RWPE2 (cell line): ENCODE data around the gene VTI1A.
A peak's percentile ranks its signal among the peaks of the same experiment; 100 is the strongest.

Experiments used
- ATAC-seq: fragments of 200-7000 bp; cut with Tn5 transposase; 3 replicates; pipeline ENCODE4 v1.9.1; 2021; ENCODE audit warnings: low read depth
- DNase-seq: peaks from one replicate; pipeline ENCODE4 v3.0.0-alpha.2; 2020; ENCODE audit warnings: low spot score
- H3K27ac ChIP-seq: fragments of 450-650 bp; 2 replicates; pipeline ENCODE4 v1.5.1; 2017; ENCODE audit warnings: mild to moderate bottlenecking; ENCODE audit not compliant: poor library complexity, severe bottlenecking
- H3K27me3 ChIP-seq: fragments of 250-450 bp; sonication (Bioruptor Pico); 2 replicates; pipeline ENCODE4 v1.5.1; 2021; ENCODE audit warnings: mild to moderate bottlenecking, moderate library complexity; ENCODE audit not compliant: insufficient read depth, poor library complexity, severe bottlenecking
- H3K36me3 ChIP-seq: fragments of 250-450 bp; sonication (Bioruptor Pico); 2 replicates; pipeline ENCODE4 v1.5.1; 2020; ENCODE audit warnings: low read depth, mild to moderate bottlenecking, moderate library complexity
- H3K4me1 ChIP-seq: fragments of 250-450 bp; sonication (Bioruptor Pico); 2 replicates; pipeline ENCODE4 v1.5.1; 2021; ENCODE audit warnings: mild to moderate bottlenecking, moderate library complexity; ENCODE audit not compliant: insufficient read depth, poor library complexity, severe bottlenecking
- H3K4me3 ChIP-seq: fragments of 250-450 bp; sonication (Bioruptor Pico); 2 replicates; pipeline ENCODE4 v1.5.1; 2021; ENCODE audit warnings: mild to moderate bottlenecking, moderate library complexity; ENCODE audit not compliant: severe bottlenecking
- H3K9me3 ChIP-seq: fragments of 250-450 bp; sonication (Bioruptor Pico); 2 replicates; pipeline ENCODE4 v1.5.1; 2021; ENCODE audit warnings: mild to moderate bottlenecking, moderate library complexity; ENCODE audit not compliant: severe bottlenecking
- CTCF ChIP-seq: fragments of 450-650 bp; IDR thresholded peaks from one replicate; pipeline ENCODE4 v1.5.1; 2017; ENCODE audit warnings: mild to moderate bottlenecking, moderate library complexity; ENCODE audit not compliant: poor library complexity, severe bottlenecking

VTI1A gene

GRCh38 chr10:112721080-112721698 is 274.2 kb downstream of the VTI1A start:
- H3K4me3 ChIP-seq: no peak overlapping the region
- no peaks in the 10 kb centered on the region for H3K27me3 ChIP-seq
- no peaks in the 10 kb centered on the region for H3K9me3 ChIP-seq
- DNase-seq (no peak), ATAC-seq (peak; percentile 61; the same call in 1 of the 3 replicates)
- peak; percentile 85 for TF ChIP-seq CTCF
- H3K27ac ChIP-seq: no peak overlapping the region
- no peaks in the 10 kb centered on the region for H3K36me3 ChIP-seq
- peaks cover under 1% of the 10 kb centered on the region for H3K4me1 ChIP-seq

- no peak for ATAC-seq
- H3K9me3 ChIP-seq: no peaks in the 10 kb centered on the region
- H3K4me3 ChIP-seq: no peak overlapping the region
- no peaks in the 10 kb centered on the region for H3K36me3 ChIP-seq
- no peak overlapping the region for H3K27ac ChIP-seq
- H3K4me1 ChIP-seq: no peaks in the 10 kb centered on the region
- DNase-seq: no peak
- TF ChIP-seq CTCF: no peak
- no peaks in the 10 kb centered on the region for H3K27me3 ChIP-seq
Measured at GRCh38 chr10:112722758-112723157, 275.7 kb downstream of the VTI1A start.

- no peaks in the 10 kb centered on the region for H3K9me3 ChIP-seq
- H3K27ac ChIP-seq: no peak overlapping the region
- TF ChIP-seq CTCF: no peak
- H3K36me3 ChIP-seq: no peaks in the 10 kb centered on the region
- no peaks in the 10 kb centered on the region for H3K27me3 ChIP-seq
- ATAC-seq (no peak), DNase-seq (no peak)
- H3K4me1 ChIP-seq: no peaks in the 10 kb centered on the region
- H3K4me3 ChIP-seq: no peak overlapping the region
Measured at GRCh38 chr10:112723876-112724275, 276.9 kb downstream of the VTI1A start.

GRCh38 chr10:112724404-112724991 is 277.5 kb downstream of the VTI1A start:
- Histone ChIP-seq H3K4me1 (no peaks in the 10 kb centered on the region), H3K9me3 (no peaks in the 10 kb centered on the region), H3K27me3 (no peaks in the 10 kb centered on the region), H3K4me3 (no peak overlapping the region), H3K36me3 (no peaks in the 10 kb centered on the region), H3K27ac (no peak overlapping the region)
- TF ChIP-seq CTCF: no peak
- DNase-seq (no peak), ATAC-seq (peak; percentile 35; the same call in 1 of the 3 replicates)
